H1 (cell line): ENCODE results near the gene FNDC1. TPM values are rescaled to one million over a fixed set of nuclear protein-coding genes. Genes with fewer than 3 reads are reported as not detected.

Source experiments
- CTCF ChIA-PET: fragments of 300-600 bp; sonication (Branson Sonifier 250); formaldehyde crosslinking; loops from one replicate; lab custom pipeline; 2021; ENCODE audit not compliant: partially characterized antibody; lab: Charles Lee
- POLR2A ChIA-PET: fragments of 300-600 bp; sonication (Branson Sonifier 250); formaldehyde crosslinking; loops from one replicate; lab custom pipeline; 2021; ENCODE audit warnings: inconsistent platforms; ENCODE audit not compliant: partially characterized antibody; lab: Charles Lee
- DNase-seq, 2 experiments: peaks; one replicate each; pipeline versions ENCODE4 v3.0.0 to v3.0.0-alpha.2; 2010 to 2022; ENCODE audit warnings: low spot score in 2 of 2, low read depth in 1 of 2, mixed read lengths in 1 of 2
- FAIRE-seq: peaks from 2 replicates; lab custom pipeline; 2011; peaks lifted over from hg19 to GRCh38; lab: Jason Lieb, UNC
- H2AFZ ChIP-seq: 2 replicates; pipeline ENCODE4 v1.8.1; 2012; ENCODE audit warnings: low read length, inconsistent platforms
- H2AK5ac ChIP-seq: 2 replicates; pipeline ENCODE4 v1.6.1; 2013; ENCODE audit warnings: low read depth, low read length
- H2BK120ac ChIP-seq: replicated peaks from 2 replicates; pipeline ENCODE3; 2013; ENCODE audit warnings: low read depth, low read length, inconsistent platforms
- H2BK12ac ChIP-seq: 2 replicates; pipeline ENCODE4 v1.6.1; 2013; ENCODE audit warnings: low read depth, low read length
- H2BK15ac ChIP-seq: 2 replicates; pipeline ENCODE4 v1.6.1; 2013; ENCODE audit warnings: low read length
- H2BK20ac ChIP-seq: 2 replicates; pipeline ENCODE4 v1.6.1; 2013; ENCODE audit warnings: low read length
- H2BK5ac ChIP-seq: 2 replicates; pipeline ENCODE4 v1.6.1; 2013; ENCODE audit warnings: low read depth, low read length
- H3K14ac ChIP-seq: 2 replicates; pipeline ENCODE4 v1.6.1; 2013; ENCODE audit warnings: inconsistent platforms; ENCODE audit not compliant: insufficient read length
- H3K18ac ChIP-seq: 2 replicates; pipeline ENCODE4 v1.6.1; 2013; ENCODE audit warnings: low read length; ENCODE audit errors: extremely low read depth
- H3K23ac ChIP-seq: 2 replicates; pipeline ENCODE4 v1.6.1; 2013; ENCODE audit warnings: inconsistent platforms; ENCODE audit not compliant: insufficient read length
- H3K23me2 ChIP-seq: 2 replicates; pipeline ENCODE4 v1.6.1; 2013; ENCODE audit warnings: low read depth, low read length
- H3K27ac ChIP-seq: 2 replicates; pipeline ENCODE4 v1.6.1; 2011; ENCODE audit warnings: low read depth, low read length, inconsistent platforms
- H3K27me3 ChIP-seq, 4 experiments: replicated peaks in 1 of 4; 1 replicate in 1 of 4; 2 replicates in 3 of 4; pipeline versions ENCODE4 v1.6.1 to v1.8.1; 2011 to 2013; ENCODE audit warnings: low read length in 3 of 4, mild to moderate bottlenecking in 3 of 4, inconsistent platforms in 2 of 4, mixed read lengths in 2 of 4, moderate library complexity in 1 of 4; ENCODE audit not compliant: control insufficient read depth in 3 of 4, insufficient read depth in 3 of 4; ENCODE audit errors: extremely low read depth in 1 of 4
- H3K36me3 ChIP-seq, 4 experiments: 2 replicates each; pipeline versions ENCODE4 v1.6.1 to v1.8.1; 2011 to 2013; ENCODE audit warnings: mild to moderate bottlenecking in 4 of 4, low read length in 3 of 4, moderate library complexity in 2 of 4, control low read depth in 1 of 4, inconsistent platforms in 1 of 4; ENCODE audit not compliant: insufficient read depth in 4 of 4, control insufficient read depth in 2 of 4
- H3K4ac ChIP-seq: replicated peaks from 2 replicates; pipeline ENCODE3; 2013; ENCODE audit warnings: low read length, low read depth, mixed read lengths, inconsistent platforms; ENCODE audit not compliant: insufficient read length
- H3K4me1 ChIP-seq, 4 experiments: replicated peaks in 1 of 4; 1 replicate in 1 of 4; 2 replicates in 3 of 4; pipeline versions ENCODE4 v1.6.1 to v1.8.1; 2011 to 2013; ENCODE audit warnings: low read length in 3 of 4, inconsistent platforms in 2 of 4, mixed read lengths in 1 of 4; ENCODE audit not compliant: insufficient read depth in 4 of 4, control insufficient read depth in 3 of 4
- H3K4me2 ChIP-seq, 2 experiments: 2 replicates each; pipeline versions ENCODE4 v1.6.1 to v1.8.1; 2011 to 2013; ENCODE audit warnings: low read depth in 2 of 2, low read length in 2 of 2, control low read depth in 1 of 2, inconsistent platforms in 1 of 2, mild to moderate bottlenecking in 1 of 2; ENCODE audit not compliant: insufficient read depth in 1 of 2
- H3K4me3 ChIP-seq, 4 experiments: fragments of 200-600, 300-600 bp in 1 of 4; sonication (generic), shearing (Covaris generic), sonication (Bioruptor Twin) in 1 of 4; 2 replicates each; pipeline versions ENCODE4 v1.5.1 to v1.8.1; 2011 to 2016; ENCODE audit warnings: low read length in 4 of 4, low read depth in 3 of 4, control low read depth in 2 of 4, inconsistent platforms in 2 of 4, mild to moderate bottlenecking in 2 of 4, mixed read lengths in 1 of 4, moderate library complexity in 1 of 4; ENCODE audit not compliant: insufficient read depth in 2 of 4; ENCODE audit errors: extremely low read depth in 1 of 4
- H3K56ac ChIP-seq: replicated peaks from 2 replicates; pipeline ENCODE3; 2013; ENCODE audit warnings: low read depth, mild to moderate bottlenecking, mixed read lengths, low read length, inconsistent platforms; ENCODE audit not compliant: insufficient read length
- H3K79me1 ChIP-seq: 2 replicates; pipeline ENCODE4 v1.6.1; 2013; ENCODE audit warnings: low read depth, low read length, control low read depth
- H3K79me2 ChIP-seq, 2 experiments: 2 replicates each; pipeline versions ENCODE4 v1.6.1 to v1.8.1; 2012 to 2013; ENCODE audit warnings: low read length in 2 of 2, mild to moderate bottlenecking in 2 of 2, inconsistent platforms in 1 of 2; ENCODE audit not compliant: insufficient read depth in 2 of 2, control insufficient read depth in 1 of 2
- H3K9ac ChIP-seq, 4 experiments: replicated peaks in 1 of 4; 1 replicate in 1 of 4; 2 replicates in 3 of 4; pipeline versions ENCODE4 v1.6.1 to v1.8.1; 2011 to 2013; ENCODE audit warnings: low read depth in 3 of 4, low read length in 3 of 4, control low read depth in 2 of 4, mild to moderate bottlenecking in 2 of 4, moderate library complexity in 2 of 4, inconsistent platforms in 1 of 4; ENCODE audit errors: extremely low read depth in 1 of 4
- H3K9me3 ChIP-seq, 2 experiments: 2 replicates each; pipeline versions ENCODE4 v1.6.1 to v1.8.1; 2012 to 2013; ENCODE audit warnings: mild to moderate bottlenecking in 2 of 2, moderate library complexity in 2 of 2, control low read depth in 1 of 2, inconsistent platforms in 1 of 2, low read depth in 1 of 2, low read length in 1 of 2, mixed read lengths in 1 of 2; ENCODE audit not compliant: insufficient read depth in 2 of 2
- H4K20me1 ChIP-seq, 2 experiments: replicated peaks in 1 of 2; 2 replicates each; pipeline versions ENCODE3 to v1.8.1; 2011 to 2013; ENCODE audit warnings: inconsistent platforms in 2 of 2, low read length in 2 of 2, mild to moderate bottlenecking in 1 of 2; ENCODE audit not compliant: insufficient read depth in 2 of 2, control insufficient read depth in 1 of 2
- H4K5ac ChIP-seq: 2 replicates; pipeline ENCODE4 v1.6.1; 2013; ENCODE audit warnings: low read length, low read depth, mixed read lengths, inconsistent platforms; ENCODE audit not compliant: insufficient read length
- H4K8ac ChIP-seq: 2 replicates; pipeline ENCODE4 v1.8.0; 2013; ENCODE audit warnings: mild to moderate bottlenecking, moderate library complexity, low read length, inconsistent platforms; ENCODE audit not compliant: insufficient read depth; ENCODE audit errors: extremely low read depth
- H4K91ac ChIP-seq: replicated peaks from 2 replicates; pipeline ENCODE3; 2013; ENCODE audit warnings: low read length, mixed read lengths, inconsistent platforms; ENCODE audit not compliant: insufficient read length
- CBX5 ChIP-seq: fragments of 300-800, 300-1000 bp; sonication (generic); IDR thresholded peaks from 2 replicates; pipeline ENCODE4 v1.7.1; 2016; ENCODE audit warnings: antibody characterized with exemption, low read length, low read depth
- CEBPB ChIP-seq: IDR thresholded peaks from 2 replicates; pipeline ENCODE4 v1.6.1; 2012; ENCODE audit warnings: low read depth, low read length
- CHD1 ChIP-seq: IDR thresholded peaks from 2 replicates; pipeline ENCODE4 v1.6.1; 2012; ENCODE audit warnings: low read depth, low read length, improper control_type of control experiment
- CHD2 ChIP-seq: IDR thresholded peaks from 2 replicates; pipeline ENCODE4 v1.6.1; 2012; ENCODE audit warnings: low read length, improper control_type of control experiment
- CTBP2 ChIP-seq: IDR thresholded peaks from 2 replicates; pipeline ENCODE4 v1.7.0; 2011; ENCODE audit warnings: borderline replicate concordance, mild to moderate bottlenecking, moderate library complexity, mixed read lengths, low read length; ENCODE audit not compliant: insufficient read depth, insufficient read length
- EP300 ChIP-seq, 2 experiments: IDR thresholded peaks; 1 replicate in 1 of 2; 2 replicates in 1 of 2; pipeline ENCODE4 v1.6.1; 2011 to 2012; ENCODE audit warnings: low read depth in 2 of 2, low read length in 2 of 2, mild to moderate bottlenecking in 2 of 2, borderline replicate concordance in 1 of 2, inconsistent platforms in 1 of 2, moderate library complexity in 1 of 2
- HDAC6 ChIP-seq: IDR thresholded peaks from one replicate; pipeline ENCODE4 v1.7.1; 2012; ENCODE audit warnings: low read depth, mild to moderate bottlenecking, inconsistent platforms, low read length, moderate library complexity
- JUN ChIP-seq: IDR thresholded peaks from 2 replicates; pipeline ENCODE4 v1.6.1; 2011; ENCODE audit warnings: low read depth, mild to moderate bottlenecking, improper control_type of control experiment, low read length
- KDM1A ChIP-seq: fragments of 200-600, 300-600 bp; sonication (generic); IDR thresholded peaks from 2 replicates; pipeline ENCODE4 v1.7.1; 2016; ENCODE audit warnings: mild to moderate bottlenecking, low read length, borderline replicate concordance
- POU5F1 ChIP-seq: IDR thresholded peaks from 2 replicates; pipeline ENCODE4 v1.6.1; 2011; ENCODE audit warnings: low read depth, mild to moderate bottlenecking, low read length, moderate library complexity
- RXRA ChIP-seq: IDR thresholded peaks from 2 replicates; pipeline ENCODE4 v1.6.1; 2011; ENCODE audit warnings: low read depth, mild to moderate bottlenecking, low read length, moderate library complexity; ENCODE audit not compliant: insufficient read depth
- TAF7 ChIP-seq: optimal IDR thresholded peaks from 2 replicates; pipeline ENCODE3; 2011; ENCODE audit warnings: low read depth, mild to moderate bottlenecking, inconsistent platforms, low read length, moderate library complexity, borderline replicate concordance
- TCF12 ChIP-seq: IDR thresholded peaks from 2 replicates; pipeline ENCODE4 v1.6.1; 2011; ENCODE audit warnings: low read depth, mild to moderate bottlenecking, low read length
- ZNF274 ChIP-seq: IDR thresholded peaks from 2 replicates; pipeline ENCODE4 v1.7.0; 2012; ENCODE audit warnings: low read length, borderline replicate concordance; ENCODE audit errors: extremely low read depth
- WGBS, 2 experiments: shearing (Covaris generic) in 1 of 2; methylation state at CpG; one replicate each; pipeline versions ENCODE4 v1.1.6 to v1.1.7; 2013 to 2015; ENCODE audit warnings: low lambda C conversion rate in 2 of 2, mixed read lengths in 2 of 2, inconsistent platforms in 1 of 2, low coverage in 1 of 2, missing lambda C conversion rate in 1 of 2; ENCODE audit not compliant: insufficient replicate concordance in 2 of 2, insufficient coverage in 1 of 2, insufficient read length in 1 of 2; ENCODE audit errors: extremely low coverage in 1 of 2, missing lambda C conversion rate in 1 of 2; 5-methylcytosine and 5-hydroxymethylcytosine counted together
- polyA plus RNA-seq, 7 experiments: library from polyadenylated mRNA; depleted of rRNA in 3 of 7; stranded (reverse) in 5 of 7; unstranded in 2 of 7; fragments of >200 nt in 5 of 7; fragments of 200-250 nt in 2 of 7; gene quantifications; 1 replicate in 5 of 7; 2 replicates in 1 of 7; 4 replicates in 1 of 7; pipeline versions ENCODE4 v1.2.1 to v1.2.3, GENCODE V29; 2011 to 2013; ENCODE audit warnings: missing spikeins in 2 of 7, mixed read lengths in 2 of 7
- total RNA-seq: library from RNA; stranded (reverse); fragmentation: NEBNext Ultra II Directional; extraction: Animal tissue kit (Norgen Biotek cat#: 25700); gene quantifications from 2 replicates; pipeline ENCODE4 v1.2.1, GENCODE V29; 2021

The FNDC1 gene
- total and polyA plus RNA-seq, 2 of the 8 experiments (the other 6 are each of a cell fraction or from before 2014, with no cell fraction given): 0.06 to 0.30 TPM

DNA sequence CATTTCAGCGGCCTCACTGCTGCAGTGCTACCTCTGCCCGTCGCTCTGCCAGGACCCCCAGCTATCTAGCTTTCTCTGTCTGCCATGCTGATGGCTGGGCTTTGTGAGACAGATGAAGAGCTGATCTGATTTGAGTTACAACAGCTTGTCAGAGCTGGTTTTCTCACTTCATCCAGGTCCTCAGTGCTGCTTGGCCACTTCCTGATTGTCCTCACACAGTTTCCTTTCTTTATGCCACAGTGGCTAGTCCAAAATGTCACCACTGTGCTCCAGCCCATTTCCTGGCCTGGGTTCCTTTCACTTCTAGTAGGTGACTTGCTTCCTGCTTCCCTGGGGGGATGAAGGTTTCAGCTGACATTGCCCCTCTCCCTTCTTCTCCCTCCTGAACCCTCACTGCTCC is 35.4 kb downstream of the FNDC1 start:
- H3K4me3 ChIP-seq: no peak overlapping the region
- peaks cover 33 to 71% of the 10 kb centered on the region in 2 experiments for H3K9me3 ChIP-seq
- H3K56ac ChIP-seq: no peak overlapping the region
- no peak overlapping the region for H3K27ac ChIP-seq
- CTCF ChIA-PET: interaction anchor here (1.4 kb wide), 1 partner anchor 450 kb away, joined by 4 read pairs; no protein-coding TSS in a partner anchor
- H3K4ac ChIP-seq: no peak overlapping the region
- no peak overlapping the region for H2BK20ac ChIP-seq
- H3K14ac ChIP-seq: no peak overlapping the region
- 89% methylated on average over 3 of the region's 3 CpGs; no CpG with 5 or more reads in 1 of the 2 experiments for WGBS, 2 experiments
- no peak overlapping the region for H3K18ac ChIP-seq
- H3K4me2 ChIP-seq: no peak overlapping the region
- H4K5ac ChIP-seq: no peak overlapping the region
- no peak overlapping the region for H3K23ac ChIP-seq
- H2BK12ac ChIP-seq: no peak overlapping the region
- no peak overlapping the region for H2BK15ac ChIP-seq
- no peak overlapping the region for H2BK120ac ChIP-seq
- DNase-seq: no peak
- H2AK5ac ChIP-seq: no peak overlapping the region
- no peak overlapping the region for H4K91ac ChIP-seq
- H3K36me3 ChIP-seq: no peaks in the 10 kb centered on the region
- no peaks in the 10 kb centered on the region for H3K79me2 ChIP-seq
- TF ChIP-seq ZNF274 (no peak), HDAC6 (no peak), KDM1A (no peak), POU5F1 (no peak), RXRA (no peak), CEBPB (no peak), TAF7 (no peak), CHD2 (no peak), CHD1 (no peak), TCF12 (no peak), JUN (no peak), CBX5 (no peak), EP300 (IDR thresholded peaks at IDR 0.05; ENCODE audit: borderline replicate concordance in 1 of 2, low read depth in 2 of 2, low read length in 2 of 2) (no peak), CTBP2 (no peak)
- TF ChIP-seq, all 59 proteins: peak for 0
- Histone ChIP-seq H3K79me1 (no peaks in the 10 kb centered on the region), H4K8ac (no peak overlapping the region), H3K4me1 (no peaks in the 10 kb centered on the region), H3K27me3 (no peaks in the 10 kb centered on the region), H4K20me1 (no peaks in the 10 kb centered on the region), H2BK5ac (no peak overlapping the region), H3K23me2 (no peaks in the 10 kb centered on the region), H2AFZ (no peak overlapping the region), H3K9ac (no peak overlapping the region)
- POLR2A ChIA-PET: no interaction called here
- no peak for FAIRE-seq
